ENCODE data around the gene SCN3A. TPM values are rescaled to one million over a fixed set of nuclear protein-coding genes. Genes with fewer than 3 reads are reported as not detected.

The SCN3A gene
- total and polyA plus RNA-seq, 10 of the 15 experiments (the other 5 are each of a cell fraction or from before 2014, with no cell fraction given), result 0.04 to 0.34 (median 0.06) TPM; not detected in 3

DNA sequence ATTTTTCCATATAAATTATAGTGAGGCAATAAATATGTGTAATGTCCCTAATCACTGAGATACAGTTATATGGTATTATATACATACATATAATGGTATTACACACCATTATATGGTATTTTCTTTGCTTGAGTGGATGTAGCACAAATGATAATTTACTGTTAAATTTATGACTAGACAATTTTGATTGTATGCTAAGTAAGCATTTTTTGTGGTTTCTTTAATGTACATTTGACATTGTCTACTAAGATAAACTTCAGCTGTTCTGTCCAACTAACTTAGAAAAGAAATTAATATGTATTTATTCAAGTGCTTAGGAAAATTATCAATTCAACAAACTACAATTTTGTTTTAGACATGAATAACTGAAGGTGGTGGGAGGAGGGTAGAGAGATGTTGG is 122.6 kb downstream of the SCN3A start:
- intact Hi-C loops (cut with micrococcal nuclease; ENCODE audit: unreplicated experiment), result no loop called here
- FAIRE-seq (no peak), DNase-seq (ENCODE audit: low read depth, low spot score) (no peak), ATAC-seq (no peak)
- Histone ChIP-seq H3K4me3 (no peak overlapping the region), H3K36me3 (ENCODE audit: control insufficient read depth in 2 of 2, insufficient read depth in 2 of 2, low read length in 1 of 2) (no peaks in the 10 kb centered on the region), H3K27me3 (replicated peaks in 1 of 2; ENCODE audit: control insufficient read depth in 2 of 2, insufficient read depth in 2 of 2, low read length in 1 of 2) (no peaks in the 10 kb centered on the region), H3K9ac (ENCODE audit: control insufficient read depth, insufficient read depth, low read length) (no peak overlapping the region), H3K4me2 (ENCODE audit: control insufficient read depth, insufficient read depth) (no peak overlapping the region), H4K20me1 (ENCODE audit: control insufficient read depth, insufficient read depth) (no peaks in the 10 kb centered on the region), H2AFZ (ENCODE audit: control insufficient read depth, low read depth, low read length) (no peak overlapping the region), H3K9me3 (replicated peaks; ENCODE audit: control insufficient read depth, insufficient read depth, low read length) (no peaks in the 10 kb centered on the region), H3K79me2 (ENCODE audit: control insufficient read depth, insufficient read depth, low read length) (no peaks in the 10 kb centered on the region), H3K27ac (ENCODE audit: control insufficient read depth, insufficient read depth) (no peak overlapping the region), H3K4me1 (ENCODE audit: control insufficient read depth, insufficient read depth, low read length) (no peaks in the 10 kb centered on the region)
- in situ Hi-C loops (cut with MboI), result no loop called here
- no peak for TF ChIP-seq CBX3 (IDR thresholded peaks at IDR 0.05; ENCODE audit: borderline replicate concordance, low read depth)
- TF ChIP-seq, protein P1, sequence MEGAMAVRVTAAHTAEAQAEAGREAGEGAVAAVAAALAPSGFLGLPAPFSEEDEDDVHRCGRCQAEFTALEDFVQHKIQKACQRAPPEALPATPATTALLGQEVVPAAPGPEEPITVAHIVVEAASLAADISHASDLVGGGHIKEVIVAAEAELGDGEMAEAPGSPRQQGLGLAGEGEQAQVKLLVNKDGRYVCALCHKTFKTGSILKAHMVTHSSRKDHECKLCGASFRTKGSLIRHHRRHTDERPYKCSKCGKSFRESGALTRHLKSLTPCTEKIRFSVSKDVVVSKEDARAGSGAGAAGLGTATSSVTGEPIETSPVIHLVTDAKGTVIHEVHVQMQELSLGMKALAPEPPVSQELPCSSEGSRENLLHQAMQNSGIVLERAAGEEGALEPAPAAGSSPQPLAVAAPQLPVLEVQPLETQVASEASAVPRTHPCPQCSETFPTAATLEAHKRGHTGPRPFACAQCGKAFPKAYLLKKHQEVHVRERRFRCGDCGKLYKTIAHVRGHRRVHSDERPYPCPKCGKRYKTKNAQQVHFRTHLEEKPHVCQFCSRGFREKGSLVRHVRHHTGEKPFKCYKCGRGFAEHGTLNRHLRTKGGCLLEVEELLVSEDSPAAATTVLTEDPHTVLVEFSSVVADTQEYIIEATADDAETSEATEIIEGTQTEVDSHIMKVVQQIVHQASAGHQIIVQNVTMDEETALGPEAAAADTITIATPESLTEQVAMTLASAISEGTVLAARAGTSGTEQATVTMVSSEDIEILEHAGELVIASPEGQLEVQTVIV (IDR thresholded peaks at IDR 0.05; ENCODE audit: borderline replicate concordance, partially characterized antibody), result no peak
- no peak for TF ChIP-seq CREM (IDR thresholded peaks at IDR 0.05; ENCODE audit: low read depth)
- TF ChIP-seq FOS (IDR thresholded peaks at IDR 0.05; ENCODE audit: borderline replicate concordance, extremely low read depth, insufficient read length), result no peak
- TF ChIP-seq SMC3 (IDR thresholded peaks at IDR 0.05; ENCODE audit: borderline replicate concordance, low read length), result no peak
- no peak for TF ChIP-seq PAX8 (IDR thresholded peaks at IDR 0.05)
- no peak for TF ChIP-seq YY1 (IDR thresholded peaks at IDR 0.05; ENCODE audit: low read depth, low read length)
- no peak for TF ChIP-seq SRF (IDR thresholded peaks at IDR 0.05; ENCODE audit: low read depth in 2 of 2, low read length in 2 of 2)
- TF ChIP-seq KDM1A (IDR thresholded peaks at IDR 0.05; ENCODE audit: borderline replicate concordance), result no peak
- TF ChIP-seq SMAD1 (IDR thresholded peaks at IDR 0.05; ENCODE audit: low read depth, partially characterized antibody), result no peak
- POLR2A ChIA-PET, result no interaction called here
- RAD21 ChIA-PET (ENCODE audit: unreplicated experiment), result no interaction called here
- CTCF ChIA-PET, result no interaction called here
- SMC1A ChIA-PET (ENCODE audit: uncharacterized antibody, unreplicated experiment), result no interaction called here
- no TSS peak for BruUV-seq (replicated peaks)
